ENCODE data around the gene DYNLT5.

The DYNLT5 gene

DNA sequence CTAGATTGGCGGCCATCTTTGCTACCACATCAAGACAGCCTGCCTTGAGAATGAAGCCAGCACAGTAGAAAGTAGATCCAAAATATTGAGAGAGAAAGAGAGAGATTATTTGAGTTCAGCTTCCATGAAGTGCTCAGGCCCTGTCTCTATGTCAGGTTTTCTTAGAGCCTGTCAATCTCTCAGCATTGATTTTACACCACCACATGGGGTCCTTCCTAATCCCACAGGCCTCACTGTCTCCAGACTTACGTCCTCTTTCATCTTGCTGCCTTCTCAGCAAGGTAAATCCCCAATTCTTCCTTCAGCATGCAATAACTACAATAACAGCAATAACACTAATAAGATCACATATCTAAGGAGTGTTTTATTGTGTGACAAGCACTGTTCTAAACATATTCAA lies 21.0 kb downstream of the DYNLT5 start:
- no peak overlapping the region for H2BK5ac ChIP-seq (ENCODE audit: low read length)
- no peaks in the 10 kb centered on the region for H3K79me1 ChIP-seq (ENCODE audit: low read length)
- no peak overlapping the region for H3K23ac ChIP-seq (ENCODE audit: low read length)
- no peak overlapping the region for H3K27ac ChIP-seq (ENCODE audit: low read depth, low read length)
- no peaks in the 10 kb centered on the region for H3K36me3 ChIP-seq (ENCODE audit: control insufficient read depth, insufficient read depth, low read length)
- H3K27me3 ChIP-seq (ENCODE audit: insufficient read depth, low read length, poor library complexity), result no peaks in the 10 kb centered on the region
- H2BK120ac ChIP-seq (ENCODE audit: low read depth, low read length), result no peak overlapping the region
- peak; percentile 41 for DNase-seq
- H3K4ac ChIP-seq (ENCODE audit: low read depth, low read length), result no peak overlapping the region
- H4K5ac ChIP-seq (ENCODE audit: low read length), result no peak overlapping the region
- no CpG with 5 or more reads among the region's 2 CpGs for WGBS (ENCODE audit: extremely low coverage, insufficient coverage, low lambda C conversion rate)
- H3K18ac ChIP-seq (ENCODE audit: low read length), result no peak overlapping the region
- H2BK15ac ChIP-seq (replicated peaks; ENCODE audit: low read depth), result no peak overlapping the region
- no peak overlapping the region for H4K8ac ChIP-seq (ENCODE audit: low read depth, low read length)
- H3K56ac ChIP-seq (ENCODE audit: low read length), result no peak overlapping the region
- H3K4me1 ChIP-seq (ENCODE audit: control insufficient read depth, low read depth, low read length), result no peaks in the 10 kb centered on the region
- no peak overlapping the region for H3K4me2 ChIP-seq (ENCODE audit: low read length)
- no peak overlapping the region for H3K9ac ChIP-seq (ENCODE audit: low read length)
- H3K4me3 ChIP-seq (ENCODE audit: low read length), result no peak overlapping the region
- H3K79me2 ChIP-seq (ENCODE audit: control insufficient read depth, insufficient read depth, low read length), result no peaks in the 10 kb centered on the region
- no peak overlapping the region for H2AK5ac ChIP-seq (ENCODE audit: low read length)

DNA sequence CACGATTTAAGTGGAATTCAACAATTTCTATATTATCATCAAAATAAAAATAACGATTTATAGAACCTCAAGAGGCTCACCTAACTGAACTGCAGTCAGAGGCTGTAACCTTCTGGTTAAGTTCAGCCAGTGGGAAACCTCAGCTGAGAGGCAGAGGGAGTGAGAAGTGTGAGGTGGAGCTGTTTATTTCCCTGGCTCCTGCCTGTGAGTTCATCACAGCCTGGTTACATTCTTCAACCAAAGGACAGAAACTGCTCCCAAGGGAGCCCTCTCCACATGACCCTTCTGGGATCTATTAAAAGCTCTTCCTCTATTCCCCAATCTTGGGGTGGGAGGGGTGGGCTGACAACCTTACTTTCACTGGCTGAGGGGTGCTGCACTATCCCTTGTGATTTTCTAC lies 22.2 kb downstream of the DYNLT5 start:
- WGBS (ENCODE audit: extremely low coverage, insufficient coverage, low lambda C conversion rate), result 100% methylated on average over 1 of the region's 2 CpGs

DNA sequence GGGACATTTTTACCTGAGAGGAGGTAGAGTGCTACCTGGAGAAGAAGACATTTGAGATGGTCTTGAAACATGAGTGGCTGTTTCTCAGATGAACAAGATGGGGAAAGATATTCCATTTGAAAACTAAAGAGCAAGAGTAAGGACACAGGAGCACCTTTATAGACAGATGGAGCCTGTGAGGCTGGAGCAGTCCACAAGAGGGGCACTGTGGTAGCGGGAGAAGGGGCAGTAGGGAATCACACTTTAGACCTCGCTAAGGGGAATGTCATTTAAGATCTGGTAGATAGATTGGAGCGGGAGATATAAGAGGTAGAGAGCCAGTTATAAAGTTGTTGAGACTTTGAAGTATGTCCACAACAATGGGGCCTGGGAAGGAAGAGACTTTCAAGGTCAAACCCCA lies 23.4 kb downstream of the DYNLT5 start:
- Histone ChIP-seq H3K23ac (ENCODE audit: low read length) (no peak overlapping the region), H3K18ac (ENCODE audit: low read length) (no peak overlapping the region), H3K4me3 (ENCODE audit: low read length) (no peak overlapping the region), H3K4ac (ENCODE audit: low read depth, low read length) (no peak overlapping the region), H3K9ac (ENCODE audit: low read length) (no peak overlapping the region), H2BK120ac (ENCODE audit: low read depth, low read length) (no peak overlapping the region), H3K36me3 (ENCODE audit: control insufficient read depth, insufficient read depth, low read length) (no peaks in the 10 kb centered on the region), H2BK15ac (replicated peaks; ENCODE audit: low read depth) (no peak overlapping the region), H3K79me1 (ENCODE audit: low read length) (no peaks in the 10 kb centered on the region), H3K27me3 (ENCODE audit: insufficient read depth, low read length, poor library complexity) (no peaks in the 10 kb centered on the region), H4K5ac (ENCODE audit: low read length) (no peak overlapping the region), H3K79me2 (ENCODE audit: control insufficient read depth, insufficient read depth, low read length) (no peaks in the 10 kb centered on the region), H3K4me1 (ENCODE audit: control insufficient read depth, low read depth, low read length) (no peaks in the 10 kb centered on the region), H4K8ac (ENCODE audit: low read depth, low read length) (no peak overlapping the region), H3K27ac (ENCODE audit: low read depth, low read length) (no peak overlapping the region), H2AK5ac (ENCODE audit: low read length) (no peak overlapping the region), H2BK5ac (ENCODE audit: low read length) (no peak overlapping the region), H3K4me2 (ENCODE audit: low read length) (no peak overlapping the region), H3K56ac (ENCODE audit: low read length) (no peak overlapping the region)
- no CpG with 5 or more reads among the region's 3 CpGs for WGBS (ENCODE audit: extremely low coverage, insufficient coverage, low lambda C conversion rate)
- DNase-seq, result peak; percentile 9

More for the DNA sequence above, 22.2 kb downstream of the DYNLT5 start:
- no peaks in the 10 kb centered on the region for H3K79me1 ChIP-seq (ENCODE audit: low read length)
- H3K27me3 ChIP-seq (ENCODE audit: insufficient read depth, low read length, poor library complexity), result no peaks in the 10 kb centered on the region
- H2AK5ac ChIP-seq (ENCODE audit: low read length), result no peak overlapping the region
- H2BK15ac ChIP-seq (replicated peaks; ENCODE audit: low read depth), result no peak overlapping the region
- no peak overlapping the region for H4K8ac ChIP-seq (ENCODE audit: low read depth, low read length)
- H3K9ac ChIP-seq (ENCODE audit: low read length), result no peak overlapping the region
- H2BK120ac ChIP-seq (ENCODE audit: low read depth, low read length), result no peak overlapping the region
- no peak overlapping the region for H3K56ac ChIP-seq (ENCODE audit: low read length)
- no peak overlapping the region for H3K27ac ChIP-seq (ENCODE audit: low read depth, low read length)
- no peak overlapping the region for H4K5ac ChIP-seq (ENCODE audit: low read length)
- no peak overlapping the region for H3K4me3 ChIP-seq (ENCODE audit: low read length)
- no peak for DNase-seq
- H3K36me3 ChIP-seq (ENCODE audit: control insufficient read depth, insufficient read depth, low read length), result no peaks in the 10 kb centered on the region
- no peak overlapping the region for H3K23ac ChIP-seq (ENCODE audit: low read length)
- H3K4me1 ChIP-seq (ENCODE audit: control insufficient read depth, low read depth, low read length), result no peaks in the 10 kb centered on the region
- H3K18ac ChIP-seq (ENCODE audit: low read length), result no peak overlapping the region
- H2BK5ac ChIP-seq (ENCODE audit: low read length), result no peak overlapping the region
- H3K4ac ChIP-seq (ENCODE audit: low read depth, low read length), result no peak overlapping the region
- H3K4me2 ChIP-seq (ENCODE audit: low read length), result no peak overlapping the region
- no peaks in the 10 kb centered on the region for H3K79me2 ChIP-seq (ENCODE audit: control insufficient read depth, insufficient read depth, low read length)

DNA sequence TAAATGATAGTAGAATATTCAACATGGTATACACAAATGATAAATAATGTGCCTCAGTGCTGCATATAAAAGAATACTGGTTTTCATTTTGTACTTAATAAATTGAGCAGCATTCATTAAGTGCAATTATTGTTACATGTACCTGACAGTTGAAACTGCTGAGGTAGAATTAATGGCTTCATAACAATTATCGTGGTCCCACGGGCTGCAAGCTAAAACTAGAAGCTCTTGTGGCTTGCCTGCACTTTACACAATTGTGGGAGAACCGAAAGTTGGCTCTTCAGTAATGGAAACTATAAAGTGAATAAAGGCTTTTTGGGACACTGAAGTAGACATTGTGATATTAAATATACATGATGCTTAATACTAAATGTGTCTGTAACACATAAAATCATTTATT lies 25.6 kb downstream of the DYNLT5 start:
- Histone ChIP-seq H3K27me3 (ENCODE audit: insufficient read depth, low read length, poor library complexity) (no peaks in the 10 kb centered on the region), H4K5ac (ENCODE audit: low read length) (no peak overlapping the region), H2BK15ac (replicated peaks; ENCODE audit: low read depth) (no peak overlapping the region), H4K8ac (ENCODE audit: low read depth, low read length) (no peak overlapping the region), H2BK120ac (ENCODE audit: low read depth, low read length) (no peak overlapping the region), H3K4me1 (ENCODE audit: control insufficient read depth, low read depth, low read length) (no peaks in the 10 kb centered on the region), H3K36me3 (ENCODE audit: control insufficient read depth, insufficient read depth, low read length) (no peaks in the 10 kb centered on the region), H3K79me2 (ENCODE audit: control insufficient read depth, insufficient read depth, low read length) (no peaks in the 10 kb centered on the region), H2BK5ac (ENCODE audit: low read length) (no peak overlapping the region), H3K23ac (ENCODE audit: low read length) (no peak overlapping the region), H3K18ac (ENCODE audit: low read length) (no peak overlapping the region), H3K27ac (ENCODE audit: low read depth, low read length) (no peak overlapping the region), H3K4ac (ENCODE audit: low read depth, low read length) (no peak overlapping the region), H3K4me2 (ENCODE audit: low read length) (no peak overlapping the region), H3K56ac (ENCODE audit: low read length) (no peak overlapping the region), H3K79me1 (ENCODE audit: low read length) (no peaks in the 10 kb centered on the region), H3K4me3 (ENCODE audit: low read length) (no peak overlapping the region), H2AK5ac (ENCODE audit: low read length) (no peak overlapping the region), H3K9ac (ENCODE audit: low read length) (no peak overlapping the region)
- DNase-seq, result no peak
- no CpG with 5 or more reads among the region's 3 CpGs for WGBS (ENCODE audit: extremely low coverage, insufficient coverage, low lambda C conversion rate)

DNA sequence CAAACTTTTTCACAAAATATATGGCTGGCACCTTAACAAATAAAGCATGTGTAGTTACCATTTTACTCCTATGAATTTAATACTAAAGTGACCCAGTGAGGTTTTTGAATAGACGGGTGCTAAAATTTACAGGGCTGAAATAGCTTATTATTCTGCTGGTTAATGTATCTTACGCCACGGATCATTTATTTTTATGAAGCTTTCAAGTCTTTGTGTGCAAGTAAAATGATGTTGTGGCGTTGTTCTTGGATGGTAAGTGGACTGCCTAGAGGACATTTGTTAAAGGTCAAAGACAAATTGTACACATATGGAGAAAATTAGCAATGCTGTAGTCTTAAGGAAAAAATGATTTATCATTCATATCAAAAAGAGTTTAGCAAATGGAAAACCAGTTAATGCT lies 26.0 kb downstream of the DYNLT5 start:
- DNase-seq, result no peak
- no peak overlapping the region for H3K56ac ChIP-seq (ENCODE audit: low read length)
- no peaks in the 10 kb centered on the region for H3K27me3 ChIP-seq (ENCODE audit: insufficient read depth, low read length, poor library complexity)
- H3K4me3 ChIP-seq (ENCODE audit: low read length), result no peak overlapping the region
- no peak overlapping the region for H4K5ac ChIP-seq (ENCODE audit: low read length)
- H3K18ac ChIP-seq (ENCODE audit: low read length), result no peak overlapping the region
- no peaks in the 10 kb centered on the region for H3K79me1 ChIP-seq (ENCODE audit: low read length)
- H3K4me1 ChIP-seq (ENCODE audit: control insufficient read depth, low read depth, low read length), result no peaks in the 10 kb centered on the region
- no peaks in the 10 kb centered on the region for H3K79me2 ChIP-seq (ENCODE audit: control insufficient read depth, insufficient read depth, low read length)
- no peak overlapping the region for H3K27ac ChIP-seq (ENCODE audit: low read depth, low read length)
- H2BK15ac ChIP-seq (replicated peaks; ENCODE audit: low read depth), result no peak overlapping the region
- H2BK120ac ChIP-seq (ENCODE audit: low read depth, low read length), result no peak overlapping the region
- no peak overlapping the region for H2BK5ac ChIP-seq (ENCODE audit: low read length)
- H2AK5ac ChIP-seq (ENCODE audit: low read length), result no peak overlapping the region
- H3K9ac ChIP-seq (ENCODE audit: low read length), result no peak overlapping the region
- no CpG with 5 or more reads among the region's 4 CpGs for WGBS (ENCODE audit: extremely low coverage, insufficient coverage, low lambda C conversion rate)
- no peak overlapping the region for H3K23ac ChIP-seq (ENCODE audit: low read length)
- no peak overlapping the region for H4K8ac ChIP-seq (ENCODE audit: low read depth, low read length)
- no peak overlapping the region for H3K4ac ChIP-seq (ENCODE audit: low read depth, low read length)
- H3K36me3 ChIP-seq (ENCODE audit: control insufficient read depth, insufficient read depth, low read length), result no peaks in the 10 kb centered on the region
- no peak overlapping the region for H3K4me2 ChIP-seq (ENCODE audit: low read length)

DNA sequence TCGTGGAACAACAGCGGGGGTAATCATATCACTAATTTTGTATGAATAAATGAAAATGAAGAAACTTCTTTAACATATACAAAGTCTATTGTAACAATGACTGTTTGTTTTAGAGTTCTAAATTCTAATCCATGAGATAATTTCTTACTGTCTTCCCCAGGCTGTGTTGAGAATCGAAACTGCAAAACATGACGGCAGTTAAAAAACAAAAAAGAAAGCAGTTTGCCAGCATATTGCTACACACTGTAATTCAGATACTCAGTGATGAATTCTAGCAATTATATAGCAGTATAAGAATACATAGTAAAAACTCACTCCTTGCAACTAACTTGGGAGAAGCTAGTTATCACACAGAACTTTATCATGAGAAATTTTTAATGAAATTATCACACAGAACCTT lies 26.7 kb downstream of the DYNLT5 start:
- Histone ChIP-seq H3K79me1 (ENCODE audit: low read length) (no peaks in the 10 kb centered on the region), H3K4me2 (ENCODE audit: low read length) (no peak overlapping the region), H3K23ac (ENCODE audit: low read length) (no peak overlapping the region), H3K27me3 (ENCODE audit: insufficient read depth, low read length, poor library complexity) (no peaks in the 10 kb centered on the region), H3K4me1 (ENCODE audit: control insufficient read depth, low read depth, low read length) (no peaks in the 10 kb centered on the region), H3K18ac (ENCODE audit: low read length) (no peak overlapping the region), H3K27ac (ENCODE audit: low read depth, low read length) (no peak overlapping the region), H2AK5ac (ENCODE audit: low read length) (no peak overlapping the region), H3K9ac (ENCODE audit: low read length) (no peak overlapping the region), H2BK120ac (ENCODE audit: low read depth, low read length) (no peak overlapping the region), H4K8ac (ENCODE audit: low read depth, low read length) (no peak overlapping the region), H3K79me2 (ENCODE audit: control insufficient read depth, insufficient read depth, low read length) (no peaks in the 10 kb centered on the region), H2BK5ac (ENCODE audit: low read length) (no peak overlapping the region), H3K4me3 (ENCODE audit: low read length) (no peak overlapping the region), H3K56ac (ENCODE audit: low read length) (no peak overlapping the region), H2BK15ac (replicated peaks; ENCODE audit: low read depth) (no peak overlapping the region), H3K36me3 (ENCODE audit: control insufficient read depth, insufficient read depth, low read length) (no peaks in the 10 kb centered on the region), H4K5ac (ENCODE audit: low read length) (no peak overlapping the region), H3K4ac (ENCODE audit: low read depth, low read length) (no peak overlapping the region)
- no peak for DNase-seq
- WGBS (ENCODE audit: extremely low coverage, insufficient coverage, low lambda C conversion rate), result no CpG with 5 or more reads among the region's 4 CpGs

Data from mesendoderm (in vitro differentiated cells).